HG02678 (cell line): Measurements from ENCODE around the gene LGALS9B.
"Not testable (repeated sequence)": the region's sequence is repeated elsewhere in the genome, so short reads cannot be mapped to it uniquely, and the experiment has no call there.

Experiments
- ATAC-seq: cut with Tn5 transposase; IDR thresholded peaks from one replicate; pipeline ENCODE4 v1.9.1; 2021; ENCODE audit warnings: mild to moderate bottlenecking, moderate library complexity; ENCODE audit not compliant: unreplicated experiment

LGALS9B gene

GRCh38 chr17:20417492-20418080 lies 49.8 kb downstream of the LGALS9B start:
- ATAC-seq: not testable (repeated sequence)

GRCh38 chr17:20416381-20416911 lies 50.9 kb downstream of the LGALS9B start:
- ATAC-seq: not testable (repeated sequence)

- ATAC-seq: not testable (repeated sequence)
Observed at GRCh38 chr17:20415479-20415878, 51.9 kb downstream of the LGALS9B start.

GRCh38 chr17:20401306-20402022 lies 65.9 kb downstream of the LGALS9B start:
- not testable (repeated sequence) for ATAC-seq

GRCh38 chr17:20400559-20401305 lies 66.6 kb downstream of the LGALS9B start:
- not testable (repeated sequence) for ATAC-seq
